Measurements from ENCODE around the gene RAPGEF5. TPM values are rescaled to one million over a fixed set of nuclear protein-coding genes. Genes with fewer than 3 reads are reported as not detected.

The RAPGEF5 gene
- total RNA-seq, 1 experiment from 2014 or later: 13.3 TPM

DNA sequence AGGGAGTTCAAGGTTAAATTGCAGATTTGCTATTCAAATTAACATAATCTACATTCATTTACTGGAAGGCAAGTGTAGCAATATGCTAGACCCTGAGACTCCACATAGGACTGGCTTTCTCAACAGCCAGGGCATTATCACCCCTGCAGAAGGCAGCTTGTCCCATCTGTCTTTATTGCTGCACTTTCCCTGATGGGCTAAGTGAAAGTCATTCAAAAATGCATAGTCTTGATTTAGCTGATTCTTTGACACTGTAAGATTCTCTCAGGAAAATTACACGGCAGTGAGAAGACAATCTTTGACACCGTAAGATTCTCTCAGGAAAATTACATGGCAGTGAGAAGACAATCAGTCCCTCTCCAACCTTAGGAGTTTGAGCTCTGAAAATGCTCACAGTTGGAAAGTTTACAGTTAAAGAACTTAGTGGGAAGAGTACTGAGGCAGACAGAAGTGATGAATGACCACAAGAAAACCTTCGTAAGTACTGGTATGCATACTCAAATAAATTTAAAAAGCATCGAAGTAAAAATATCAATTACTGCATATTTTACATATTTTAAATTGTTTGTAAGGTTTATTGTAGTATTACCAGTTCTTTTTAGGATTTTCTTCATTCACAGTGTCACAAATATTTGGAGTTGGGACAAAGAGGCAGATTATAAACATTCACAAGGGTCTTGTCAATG lies 88.9 kb downstream of the RAPGEF5 start:
- Mint-ChIP-seq H3K36me3 (ENCODE audit: insufficient read depth in 1 of 3, low read depth in 3 of 3) (no peaks in the 10 kb centered on the region; a peak in 1 of 7 replicates), H3K27me3 (ENCODE audit: low read depth) (no peaks in the 10 kb centered on the region), H3K4me1 (peaks cover 16 to 19% of the 10 kb centered on the region in 2 experiments), H3K4me3 (no peak overlapping the region), H3K27ac (peak overlapping the region in 1 of 3 experiments; percentile 65; a peak in 1 of 7 replicates), H3K9me3 (no peaks in the 10 kb centered on the region)
- H4K8ac ChIP-seq (replicated peaks; ENCODE audit: insufficient read length, low read depth, low read length): no peak overlapping the region
- no peak overlapping the region for H2BK15ac ChIP-seq (ENCODE audit: low read depth, low read length)
- no peaks in the 10 kb centered on the region for H4K20me1 ChIP-seq (ENCODE audit: control insufficient read depth, insufficient read depth, insufficient read length)
- TF ChIP-seq, protein P1, sequence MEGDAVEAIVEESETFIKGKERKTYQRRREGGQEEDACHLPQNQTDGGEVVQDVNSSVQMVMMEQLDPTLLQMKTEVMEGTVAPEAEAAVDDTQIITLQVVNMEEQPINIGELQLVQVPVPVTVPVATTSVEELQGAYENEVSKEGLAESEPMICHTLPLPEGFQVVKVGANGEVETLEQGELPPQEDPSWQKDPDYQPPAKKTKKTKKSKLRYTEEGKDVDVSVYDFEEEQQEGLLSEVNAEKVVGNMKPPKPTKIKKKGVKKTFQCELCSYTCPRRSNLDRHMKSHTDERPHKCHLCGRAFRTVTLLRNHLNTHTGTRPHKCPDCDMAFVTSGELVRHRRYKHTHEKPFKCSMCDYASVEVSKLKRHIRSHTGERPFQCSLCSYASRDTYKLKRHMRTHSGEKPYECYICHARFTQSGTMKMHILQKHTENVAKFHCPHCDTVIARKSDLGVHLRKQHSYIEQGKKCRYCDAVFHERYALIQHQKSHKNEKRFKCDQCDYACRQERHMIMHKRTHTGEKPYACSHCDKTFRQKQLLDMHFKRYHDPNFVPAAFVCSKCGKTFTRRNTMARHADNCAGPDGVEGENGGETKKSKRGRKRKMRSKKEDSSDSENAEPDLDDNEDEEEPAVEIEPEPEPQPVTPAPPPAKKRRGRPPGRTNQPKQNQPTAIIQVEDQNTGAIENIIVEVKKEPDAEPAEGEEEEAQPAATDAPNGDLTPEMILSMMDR (conservative IDR thresholded peaks at IDR 0.05): no peak
- H4K91ac ChIP-seq (ENCODE audit: insufficient read length, low read depth, low read length): no peak overlapping the region
- H3K79me2 ChIP-seq (ENCODE audit: insufficient read depth, low read length): no peaks in the 10 kb centered on the region
- no peak for DNase-seq
- no peak overlapping the region for H2BK20ac ChIP-seq (ENCODE audit: low read depth, low read length, poor library complexity, severe bottlenecking)
- H2BK120ac ChIP-seq (ENCODE audit: low read depth, low read length, poor library complexity, severe bottlenecking): no peak overlapping the region
- H3T11ph ChIP-seq (ENCODE audit: low read length): no peak overlapping the region
- no peak overlapping the region for H2BK12ac ChIP-seq (ENCODE audit: insufficient read length, low read depth, low read length)
- no peak overlapping the region for H4K5ac ChIP-seq (ENCODE audit: insufficient read length, low read depth, low read length)
- H3K23ac ChIP-seq (ENCODE audit: insufficient read length, low read depth, low read length): no peak overlapping the region
- H3K27me3 ChIP-seq (ENCODE audit: insufficient read depth, low read length): no peaks in the 10 kb centered on the region
- H3K4me2 ChIP-seq (ENCODE audit: insufficient read depth, insufficient read length, low read length): no peak overlapping the region
- H3K79me1 ChIP-seq (ENCODE audit: insufficient read depth, low read depth, low read length, poor library complexity, severe bottlenecking): no peaks in the 10 kb centered on the region
- no peak overlapping the region for H3K14ac ChIP-seq (ENCODE audit: insufficient read depth, low read length)
- peaks cover 6% of the 10 kb centered on the region; the same call in 1 of the 2 replicates for H3K4me1 ChIP-seq (ENCODE audit: insufficient read depth, low read length)
- no peaks in the 10 kb centered on the region for H3K23me2 ChIP-seq (ENCODE audit: insufficient read length, low read depth, low read length, poor library complexity, severe bottlenecking)
- no peaks in the 10 kb centered on the region for H3K9me3 ChIP-seq (ENCODE audit: control insufficient read depth, low read depth, low read length)
- no peak overlapping the region for H3K4ac ChIP-seq (ENCODE audit: low read depth, low read length)
- no peak overlapping the region for H3K56ac ChIP-seq (ENCODE audit: insufficient read length, low read depth, low read length)
- H2AFZ ChIP-seq (ENCODE audit: low read length): no peak overlapping the region
- no peak overlapping the region for H2AK5ac ChIP-seq (ENCODE audit: insufficient read length, low read length)
- H3K9ac ChIP-seq (ENCODE audit: extremely low read depth, insufficient read length, low read length): no peak overlapping the region
- no CpG with 5 or more reads among the region's 4 CpGs for WGBS (ENCODE audit: extremely low coverage, insufficient read length, low lambda C conversion rate)
- no peak overlapping the region for H2BK5ac ChIP-seq (ENCODE audit: insufficient read length, low read length)
- no peak overlapping the region for H3K27ac ChIP-seq (ENCODE audit: insufficient read length, low read depth, low read length)
- no peak overlapping the region for H3K18ac ChIP-seq (ENCODE audit: insufficient read length, low read depth, low read length)

Data from H9 (cell line).